GM19324 (cell line): ENCODE results near the gene SBNO2.

Source experiments
- ATAC-seq: cut with Tn5 transposase; IDR thresholded peaks from one replicate; pipeline ENCODE4 v1.9.1; 2021; ENCODE audit warnings: mild to moderate bottlenecking, moderate library complexity; ENCODE audit not compliant: unreplicated experiment, low FRiP score

SBNO2 gene

DNA sequence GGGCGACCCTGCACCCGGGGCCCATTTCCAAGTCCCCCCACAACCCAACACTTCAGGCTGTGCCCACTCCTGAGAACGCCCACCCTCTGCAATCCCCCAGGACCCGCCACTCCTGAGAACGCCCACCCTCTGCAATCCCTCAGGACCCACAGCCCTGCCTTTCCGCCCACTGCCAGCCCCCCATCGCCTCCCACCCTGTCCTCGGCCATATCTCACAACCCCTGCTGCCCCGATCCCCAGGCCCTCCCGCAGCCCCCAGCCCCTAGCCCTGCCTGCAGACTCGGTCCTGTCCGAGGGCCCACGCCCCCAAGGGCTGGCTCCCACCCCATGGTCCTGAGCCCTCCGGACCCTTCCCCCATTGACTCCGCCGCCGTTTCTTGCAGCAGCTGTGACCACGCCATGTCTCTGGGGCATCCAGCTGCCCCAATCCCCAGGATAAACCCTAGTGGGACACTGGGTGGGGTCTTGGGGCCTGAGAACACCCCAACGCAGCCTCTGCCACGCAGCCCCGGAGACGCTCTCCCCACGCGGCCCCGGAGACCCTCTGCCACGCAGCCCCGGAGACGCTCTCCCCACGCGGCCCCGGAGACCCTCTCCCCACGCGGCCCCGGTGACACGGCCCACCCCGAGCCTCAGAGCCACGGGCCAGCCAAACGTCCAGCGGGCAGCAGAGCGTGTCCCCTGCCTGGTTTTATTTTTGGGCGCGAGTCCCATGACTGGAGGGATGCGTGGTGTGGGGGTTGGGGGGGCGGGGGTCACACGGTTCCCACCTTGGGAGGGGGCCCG lies 17.0 kb downstream of the SBNO2 start:
- ATAC-seq: no peak

- ATAC-seq: no peak
Observed at GRCh38 chr19:1156305-1156801, 17.7 kb downstream of the SBNO2 start.

DNA sequence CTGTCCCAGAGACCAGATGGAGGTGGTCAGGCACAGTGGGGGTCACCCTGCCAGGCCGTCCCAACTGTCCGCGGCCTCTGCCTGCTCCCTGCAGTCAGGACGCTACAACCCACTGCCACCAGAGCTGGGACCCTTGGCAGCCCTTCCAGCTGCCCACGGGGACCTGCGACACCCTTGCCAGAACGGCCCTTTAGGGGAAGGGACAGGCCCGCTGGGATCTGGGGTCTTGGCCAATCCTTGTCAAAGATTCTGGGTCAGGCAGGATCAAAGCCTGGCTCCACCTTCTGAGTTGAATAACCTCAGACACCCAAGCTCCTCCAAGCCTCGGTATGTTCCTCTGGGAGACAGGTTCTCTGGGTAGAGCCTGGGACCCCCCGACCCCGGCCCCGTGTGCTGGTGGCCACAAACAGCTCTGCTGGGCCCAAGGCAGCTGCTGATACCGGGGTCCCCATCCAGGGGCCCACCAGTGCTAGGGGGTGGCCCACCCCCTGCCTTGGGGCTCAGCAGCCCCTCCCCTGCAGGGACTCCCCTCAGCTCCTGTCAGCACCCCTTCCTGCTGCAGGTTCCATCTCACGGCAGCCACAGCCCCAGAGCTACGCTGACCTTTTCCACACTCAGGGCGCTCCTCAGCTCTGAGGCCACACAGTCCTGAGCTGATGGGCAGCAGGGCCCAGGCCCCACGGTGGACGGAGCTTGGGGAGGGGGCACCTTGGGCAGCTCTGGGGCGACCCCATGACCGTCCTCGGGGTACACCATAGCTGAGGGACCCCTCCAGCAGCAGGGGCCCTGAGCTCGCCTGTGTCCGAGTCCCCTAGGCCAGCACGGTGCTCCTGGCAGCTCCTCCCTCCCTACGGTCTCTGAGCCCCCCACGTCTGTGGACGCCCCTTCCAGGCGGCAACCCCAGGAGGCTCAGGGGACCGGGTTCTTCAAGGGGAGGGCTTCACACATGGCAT lies 18.4 kb downstream of the SBNO2 start:
- no peak for ATAC-seq

- no peak for ATAC-seq
Observed at GRCh38 chr19:1154731-1155351, 19.2 kb downstream of the SBNO2 start.

- ATAC-seq: no peak
Observed at GRCh38 chr19:1153891-1154730, 20.0 kb downstream of the SBNO2 start.

GRCh38 chr19:1151917-1152587 lies 22.0 kb downstream of the SBNO2 start:
- no peak for ATAC-seq

DNA sequence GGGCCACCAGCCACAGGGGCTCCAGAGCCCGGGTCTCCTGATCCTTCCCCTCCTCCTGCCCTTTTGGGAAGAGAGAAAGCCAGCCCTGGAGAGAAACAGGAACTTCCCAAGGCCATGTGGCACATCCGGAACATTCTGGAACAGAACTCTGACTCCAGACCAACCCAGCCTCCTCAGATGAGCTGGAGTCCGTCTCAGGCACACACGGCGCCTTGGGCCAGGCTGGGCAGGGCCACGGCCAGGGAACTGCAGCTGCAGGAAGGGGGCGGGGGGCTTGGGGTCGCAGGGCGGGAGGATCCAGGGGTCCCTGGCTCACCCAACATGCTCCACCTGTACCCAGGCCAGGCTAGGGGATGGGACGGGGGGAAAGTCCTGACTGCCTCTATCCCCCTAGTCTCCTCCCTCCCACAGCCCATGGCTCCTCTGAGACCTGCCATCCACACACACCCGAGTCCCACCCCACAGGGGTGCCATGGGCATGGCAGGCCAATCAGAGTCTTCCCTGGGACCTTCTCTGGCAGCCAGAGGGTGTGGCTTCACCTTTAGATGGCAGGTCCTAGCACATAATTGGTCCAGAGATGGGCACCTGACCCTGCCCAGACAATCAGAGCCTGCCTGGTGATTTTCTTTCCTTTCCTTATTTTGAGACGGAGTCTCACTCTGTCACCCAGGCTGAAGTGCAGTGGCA lies 22.9 kb downstream of the SBNO2 start:
- ATAC-seq: no peak

DNA sequence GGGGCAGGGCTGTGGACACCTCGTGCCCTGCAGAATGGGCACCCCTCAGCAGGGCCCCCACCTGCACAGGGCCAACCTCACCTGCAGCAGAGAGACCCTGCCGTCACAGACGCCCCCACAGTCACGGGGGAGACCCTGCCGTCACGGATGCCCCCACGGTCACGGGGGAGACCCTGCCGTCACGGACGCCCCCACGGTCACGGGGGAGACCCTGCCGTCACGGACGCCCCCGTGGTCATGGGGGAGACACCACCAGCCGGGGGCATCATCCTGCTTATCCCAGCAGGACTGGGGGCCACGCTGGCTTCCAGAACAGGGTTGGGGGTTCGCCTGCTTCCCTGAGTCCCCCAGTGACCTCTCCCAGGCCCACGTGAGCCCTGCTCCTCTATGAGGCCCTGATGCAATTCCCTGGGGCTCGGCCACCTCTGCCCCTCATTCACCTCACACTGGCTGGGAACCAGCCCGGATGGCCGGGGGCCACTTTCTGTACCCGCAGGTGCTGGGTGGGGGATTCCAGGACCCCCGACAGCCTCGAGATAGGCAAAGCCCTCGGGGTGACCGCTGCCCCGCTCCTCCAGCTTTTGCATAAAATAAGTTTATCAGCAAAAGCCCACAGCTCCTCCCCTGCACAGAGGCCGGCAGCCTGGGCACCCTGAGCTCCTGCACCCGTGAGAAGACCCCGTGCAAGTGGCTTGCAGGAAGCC lies 23.6 kb downstream of the SBNO2 start:
- no peak for ATAC-seq

- ATAC-seq: no peak
Observed at GRCh38 chr19:1149259-1150045, 24.6 kb downstream of the SBNO2 start.

GRCh38 chr19:1147934-1148549 lies 26.0 kb downstream of the SBNO2 start:
- no peak for ATAC-seq

DNA sequence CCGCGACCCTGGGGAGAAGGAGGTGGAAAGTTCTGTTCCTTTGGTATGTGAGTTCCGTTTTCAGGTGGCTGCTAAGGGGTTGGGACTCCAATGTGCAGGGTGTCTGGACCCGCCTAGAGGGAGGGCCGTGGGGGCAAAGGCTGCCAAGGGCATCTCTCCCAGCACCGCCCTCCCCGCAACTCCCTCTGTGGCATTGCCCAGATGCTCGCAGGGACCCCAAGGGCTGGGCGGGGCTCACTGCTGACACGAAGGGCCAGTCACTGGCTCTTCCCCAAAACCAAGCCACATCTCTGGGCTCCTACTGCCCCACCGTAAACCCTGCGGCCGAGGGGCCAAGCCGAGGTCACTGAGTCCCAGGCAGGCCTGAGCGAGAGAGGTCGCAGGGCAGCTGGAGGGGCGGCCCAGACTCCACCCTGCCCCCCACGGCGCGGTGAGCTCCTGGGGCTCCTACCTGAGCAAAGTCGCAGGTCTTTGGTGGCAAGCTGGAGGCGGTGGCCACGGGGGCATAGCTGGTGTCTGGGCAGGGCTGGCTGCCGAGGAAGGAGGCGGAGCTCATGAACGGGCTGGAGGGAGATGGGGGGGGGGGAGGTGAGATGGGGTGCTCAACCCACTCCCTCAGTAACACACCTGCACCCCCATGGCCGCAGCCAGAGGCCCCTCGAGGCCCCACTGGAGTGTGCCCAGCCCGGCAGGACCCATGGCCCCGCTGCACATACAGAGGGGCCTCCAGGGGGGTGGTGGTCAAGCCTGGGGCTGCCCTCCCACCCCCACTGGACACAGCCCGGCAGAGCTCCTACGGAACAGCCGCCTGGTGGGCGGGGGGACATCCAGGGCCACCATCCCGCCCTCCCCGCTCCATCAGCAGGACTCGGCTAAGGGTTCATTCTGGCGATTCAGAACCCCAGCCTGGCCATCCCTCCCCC lies 26.9 kb downstream of the SBNO2 start:
- no peak for ATAC-seq

- ATAC-seq: no peak
Observed at GRCh38 chr19:1146412-1146699, 27.7 kb downstream of the SBNO2 start.

DNA sequence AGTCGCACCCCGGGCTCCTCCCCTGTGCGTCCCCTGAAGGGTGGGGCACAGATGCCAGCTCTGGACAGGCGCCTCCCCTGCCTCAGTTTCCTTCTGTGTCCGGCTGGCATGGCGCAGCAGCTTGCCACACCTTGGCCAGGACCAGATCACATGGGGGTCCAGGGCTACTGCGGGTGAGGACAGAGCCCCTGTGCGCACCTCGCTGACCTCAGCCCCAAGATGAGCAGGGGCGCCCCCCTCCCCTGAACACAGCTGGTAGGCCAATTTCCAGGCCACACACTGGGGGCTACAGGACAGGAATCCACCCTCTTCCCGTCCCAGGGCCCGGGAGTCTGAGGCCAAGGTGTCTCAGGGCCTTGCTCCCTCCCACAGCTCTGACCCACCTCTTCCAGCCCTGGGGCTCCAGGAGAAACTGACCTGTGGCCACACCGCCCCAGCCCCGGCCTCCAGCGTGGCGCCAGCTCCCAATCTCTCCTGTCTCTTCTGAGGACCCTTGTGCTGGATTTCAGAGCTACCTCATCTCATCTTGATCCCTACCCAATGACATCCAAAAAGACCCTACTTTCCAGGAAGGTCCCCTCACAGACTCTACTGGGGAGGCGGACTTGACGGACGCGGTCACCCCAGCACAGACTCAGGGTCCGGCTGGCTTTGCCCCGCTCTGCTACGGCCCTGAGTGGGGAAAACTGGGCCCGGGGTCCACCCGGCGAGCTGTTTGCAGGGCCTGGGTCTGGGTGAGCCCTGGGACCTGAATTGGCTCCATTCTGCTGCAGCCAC lies 28.2 kb downstream of the SBNO2 start:
- no peak for ATAC-seq

GRCh38 chr19:1144741-1145140 lies 29.3 kb downstream of the SBNO2 start:
- no peak for ATAC-seq

GRCh38 chr19:1143828-1144399 lies 30.2 kb downstream of the SBNO2 start:
- no peak for ATAC-seq
